AG09319 (cell line): ENCODE data around the gene GPA33.
"Not testable (repeated sequence)": the region's sequence is repeated elsewhere in the genome, so short reads cannot be mapped to it uniquely, and the experiment has no call there.

Experiments used
- DNase-seq: peaks from one replicate; pipeline ENCODE4 v3.0.0-alpha.2; 2010; ENCODE audit warnings: low read depth; ENCODE audit errors: extremely low read depth
- TF ChIP-seq, protein P1 (sequence below): IDR thresholded peaks from 2 replicates; pipeline ENCODE4 v1.5.1; 2011; ENCODE audit warnings: low read depth, mild to moderate bottlenecking, inconsistent platforms, low read length, moderate library complexity

The GPA33 gene

DNA sequence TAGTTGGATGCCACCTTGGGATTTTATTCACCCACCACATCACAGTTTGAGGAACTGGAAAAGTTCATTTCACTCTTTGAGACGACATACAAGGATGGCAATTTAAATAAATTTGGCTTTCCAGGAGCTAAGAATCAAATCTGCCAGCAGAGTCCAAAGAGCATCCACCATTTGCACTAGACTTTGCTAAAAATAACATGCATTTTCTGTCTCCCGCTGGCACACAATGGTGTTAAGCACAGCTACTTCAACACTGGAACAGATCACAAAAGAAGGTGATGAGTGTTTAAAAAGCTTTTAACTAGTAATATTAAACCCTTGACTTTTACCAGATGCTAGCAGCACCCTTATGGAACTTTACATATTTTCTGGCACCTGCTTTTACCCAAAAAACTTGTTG lies 56.5 kb downstream of the GPA33 start:
- TF ChIP-seq, protein P1, sequence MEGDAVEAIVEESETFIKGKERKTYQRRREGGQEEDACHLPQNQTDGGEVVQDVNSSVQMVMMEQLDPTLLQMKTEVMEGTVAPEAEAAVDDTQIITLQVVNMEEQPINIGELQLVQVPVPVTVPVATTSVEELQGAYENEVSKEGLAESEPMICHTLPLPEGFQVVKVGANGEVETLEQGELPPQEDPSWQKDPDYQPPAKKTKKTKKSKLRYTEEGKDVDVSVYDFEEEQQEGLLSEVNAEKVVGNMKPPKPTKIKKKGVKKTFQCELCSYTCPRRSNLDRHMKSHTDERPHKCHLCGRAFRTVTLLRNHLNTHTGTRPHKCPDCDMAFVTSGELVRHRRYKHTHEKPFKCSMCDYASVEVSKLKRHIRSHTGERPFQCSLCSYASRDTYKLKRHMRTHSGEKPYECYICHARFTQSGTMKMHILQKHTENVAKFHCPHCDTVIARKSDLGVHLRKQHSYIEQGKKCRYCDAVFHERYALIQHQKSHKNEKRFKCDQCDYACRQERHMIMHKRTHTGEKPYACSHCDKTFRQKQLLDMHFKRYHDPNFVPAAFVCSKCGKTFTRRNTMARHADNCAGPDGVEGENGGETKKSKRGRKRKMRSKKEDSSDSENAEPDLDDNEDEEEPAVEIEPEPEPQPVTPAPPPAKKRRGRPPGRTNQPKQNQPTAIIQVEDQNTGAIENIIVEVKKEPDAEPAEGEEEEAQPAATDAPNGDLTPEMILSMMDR: no peak
- DNase-seq: no peak

DNA sequence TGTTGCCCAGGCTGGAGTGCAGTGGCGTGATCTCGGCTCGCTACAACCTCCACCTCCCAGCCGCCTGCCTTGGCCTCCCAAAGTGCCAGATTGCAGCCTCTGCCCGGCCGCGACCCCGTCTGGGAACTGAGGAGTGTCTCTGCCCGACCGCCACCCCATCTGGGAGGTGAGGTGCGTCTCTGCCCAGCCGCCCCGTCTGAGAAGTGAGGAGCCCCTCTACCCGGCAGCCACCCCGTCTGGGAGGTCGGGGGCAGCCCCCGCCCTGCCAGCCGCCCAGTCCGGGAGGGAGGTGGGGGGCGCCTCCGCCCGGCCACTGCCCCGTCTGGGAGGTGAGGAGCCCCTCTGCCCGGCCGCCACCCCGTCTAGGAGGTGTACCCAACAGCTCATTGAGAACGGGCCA lies 60.6 kb downstream of the GPA33 start:
- not testable (repeated sequence) for DNase-seq

DNA sequence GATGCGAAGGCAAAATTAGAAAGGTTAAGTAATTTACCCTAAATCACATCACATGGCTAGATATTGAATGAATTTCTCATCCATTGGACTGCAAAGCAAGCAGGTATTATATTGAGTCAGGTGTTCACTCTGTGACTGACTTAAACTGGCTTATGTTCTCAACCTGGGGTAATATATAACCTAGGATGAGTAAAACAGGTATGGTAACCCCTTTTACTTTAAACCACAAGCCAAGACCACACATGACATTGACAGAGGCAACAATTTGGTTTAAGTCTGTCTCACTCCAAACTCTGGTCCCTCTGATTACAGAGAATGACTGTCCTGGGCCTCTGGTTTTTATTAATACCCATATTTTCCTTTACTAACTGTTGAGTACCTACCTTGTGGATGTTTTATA lies 67.8 kb downstream of the GPA33 start:
- TF ChIP-seq, protein P1: no peak

DNA sequence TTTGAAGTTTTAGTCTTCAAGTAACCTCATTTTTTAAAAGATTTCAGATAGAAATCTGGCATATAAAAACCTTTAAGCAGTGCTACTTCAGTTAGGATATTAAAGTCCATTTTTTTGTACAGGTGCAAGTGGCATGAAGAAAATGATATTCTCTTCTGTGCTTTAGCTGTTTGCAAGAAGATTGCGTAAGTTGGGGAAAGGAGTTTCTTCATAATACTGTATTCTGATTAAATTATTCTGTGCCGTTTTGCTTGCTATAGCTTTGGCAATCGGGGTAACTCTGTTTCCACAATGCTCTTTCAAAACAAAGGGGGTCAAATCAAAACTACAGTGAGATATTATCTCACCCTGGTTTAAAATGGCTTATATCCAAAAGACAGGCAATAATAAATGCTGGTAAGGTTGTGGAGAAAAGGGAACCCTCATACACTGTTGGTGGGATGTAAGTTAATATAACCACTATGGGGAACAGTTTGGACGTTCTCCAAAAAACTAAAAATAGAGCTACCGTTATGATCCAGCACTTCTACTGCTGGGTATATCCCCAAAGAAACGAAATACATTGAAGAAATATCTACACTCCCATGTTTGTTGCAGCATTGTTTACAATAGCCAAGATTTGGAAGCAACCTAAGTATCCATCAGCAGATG lies 74.0 kb downstream of the GPA33 start:
- no peak for DNase-seq
- TF ChIP-seq, protein P1: no peak

More for the DNA sequence above, 67.8 kb downstream of the GPA33 start:
- DNase-seq: no peak

DNA sequence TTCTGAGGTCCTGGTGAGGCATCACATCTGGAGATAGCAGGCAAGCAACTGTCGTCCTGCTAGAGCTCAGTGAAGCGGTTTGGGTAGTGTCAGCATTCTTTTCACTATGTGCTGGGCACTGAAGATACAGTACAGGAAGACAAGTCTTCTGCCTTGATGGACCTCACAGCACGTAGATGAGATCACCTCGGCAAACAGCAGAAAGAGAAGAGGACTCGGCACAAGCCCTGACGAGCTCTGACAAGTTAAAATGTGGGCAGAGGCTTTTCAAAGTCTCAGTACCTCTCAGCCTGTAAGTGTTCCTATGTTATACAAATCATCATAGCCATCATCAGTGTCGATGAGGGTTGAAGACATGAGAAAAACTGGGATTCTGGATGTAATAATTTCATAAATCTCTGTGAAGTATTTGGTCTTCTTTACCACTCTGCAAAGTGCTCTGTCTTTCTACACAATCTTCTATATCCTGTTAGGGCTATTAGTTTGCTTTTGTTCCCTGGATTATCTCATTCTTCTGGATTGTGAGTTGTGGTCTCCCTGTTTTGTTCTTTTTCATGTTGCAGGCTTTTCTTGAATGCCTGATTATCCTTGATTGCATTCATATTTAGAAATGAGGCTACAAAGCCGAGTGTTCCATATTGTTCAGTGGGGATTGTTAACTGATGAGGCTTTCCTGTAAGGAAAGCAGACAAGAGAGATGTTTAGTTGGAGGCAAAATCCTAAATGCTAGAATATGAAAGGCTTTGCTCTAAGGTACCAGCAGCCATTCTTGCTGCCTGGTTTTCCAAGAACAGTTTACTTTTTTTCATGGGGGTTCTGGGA lies 76.9 kb downstream of the GPA33 start:
- DNase-seq: no peak
- TF ChIP-seq, protein P1: no peak

DNA sequence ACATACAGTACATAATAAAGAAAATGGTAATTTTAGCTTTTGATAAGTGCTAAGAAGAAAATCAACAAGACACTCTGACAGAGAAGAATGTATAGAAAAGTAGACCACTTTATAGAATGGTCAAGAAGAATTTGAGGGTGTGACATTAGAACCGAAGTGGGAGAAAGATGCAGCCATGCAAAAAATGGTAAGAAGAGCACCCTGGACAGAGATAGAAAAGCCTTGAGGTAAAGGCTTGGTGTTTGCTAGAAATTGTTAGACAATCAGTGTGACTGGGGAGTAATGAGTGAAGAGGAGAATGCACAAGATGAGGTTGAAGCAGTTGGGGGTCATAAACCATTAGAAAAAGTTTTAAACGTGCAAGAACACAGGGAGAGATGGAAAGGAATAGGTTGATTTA lies 77.6 kb downstream of the GPA33 start:
- TF ChIP-seq, protein P1: no peak
- no peak for DNase-seq

DNA sequence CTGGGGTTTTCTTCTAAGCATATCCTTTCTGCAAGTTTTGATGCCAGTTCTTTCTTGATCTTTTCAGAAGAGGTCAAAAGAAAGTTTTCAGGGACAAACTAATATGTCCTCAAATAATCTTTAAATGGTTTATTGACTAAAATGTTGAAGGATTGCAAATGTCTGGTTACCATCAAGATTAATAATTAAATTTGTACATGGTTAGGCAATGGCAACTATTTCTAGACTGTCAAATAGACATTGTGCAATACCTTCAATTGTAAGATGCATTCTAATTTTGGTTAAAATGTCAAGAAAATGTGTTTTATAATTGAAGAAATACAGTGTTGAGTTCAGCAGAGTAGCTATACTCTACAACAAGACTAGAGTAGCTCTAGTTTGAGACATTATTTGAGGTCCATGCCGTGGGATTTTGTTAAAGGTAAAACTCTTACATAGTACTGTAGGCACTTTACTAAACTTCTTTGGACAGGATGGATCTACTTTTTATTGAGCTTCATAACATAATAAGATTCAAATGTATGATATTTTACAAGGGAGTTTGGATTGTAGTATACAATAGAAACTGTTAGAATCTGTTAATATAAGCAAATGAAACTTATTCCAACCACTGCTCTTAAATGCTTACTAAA lies 78.5 kb downstream of the GPA33 start:
- DNase-seq: no peak
- TF ChIP-seq, protein P1: no peak
